NCI-H2227 (cell line): ENCODE results near the gene MYO7B.

Source experiments
- DNase-seq: peaks from one replicate; lab custom pipeline; 2025; ENCODE audit not compliant: unreplicated experiment; lab: John Stamatoyannopoulos, UW

Gene MYO7B

DNA sequence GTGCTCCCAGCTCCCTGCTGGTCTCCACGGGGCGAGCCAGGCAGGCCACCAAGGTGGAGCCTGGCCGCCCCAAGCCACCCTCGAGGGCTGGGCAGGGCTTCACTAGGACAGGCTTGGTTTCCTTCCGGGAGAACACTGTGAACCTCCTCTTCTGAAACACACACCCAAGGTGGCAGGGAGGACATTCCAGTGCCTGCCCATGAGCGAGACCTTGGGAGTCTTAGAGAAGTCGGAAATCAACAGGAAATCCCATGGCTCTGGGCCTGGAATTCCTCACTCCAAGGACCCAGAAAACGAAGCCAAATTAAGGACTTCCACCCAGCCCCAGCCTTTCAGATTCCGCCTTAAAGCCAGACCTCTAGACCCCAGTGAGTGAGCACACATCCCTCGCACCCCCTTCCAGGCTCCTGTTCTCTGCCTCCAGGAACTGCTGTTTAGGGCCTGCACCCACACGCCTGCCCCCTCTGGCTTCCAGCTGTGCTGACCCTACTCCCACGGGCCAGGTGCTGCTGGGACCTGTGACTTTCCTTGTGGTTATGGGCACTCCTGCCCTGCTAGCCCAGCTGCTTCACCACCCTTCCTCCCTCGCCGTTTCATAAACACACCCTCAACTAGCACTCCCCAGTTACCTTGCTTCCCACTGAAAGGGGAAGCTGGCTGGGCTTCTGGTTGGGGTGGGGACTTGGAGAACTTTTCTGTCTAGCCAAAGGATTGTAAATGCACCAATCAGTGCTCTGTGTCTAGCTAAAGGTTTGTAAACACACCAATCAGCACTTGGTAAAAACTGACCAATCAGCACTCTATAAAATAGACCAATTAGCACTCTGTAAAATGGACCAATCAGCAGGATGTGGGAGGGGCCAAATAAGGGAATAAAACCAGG, 124.2 kb downstream of the MYO7B start:
- DNase-seq, result no peak

DNA sequence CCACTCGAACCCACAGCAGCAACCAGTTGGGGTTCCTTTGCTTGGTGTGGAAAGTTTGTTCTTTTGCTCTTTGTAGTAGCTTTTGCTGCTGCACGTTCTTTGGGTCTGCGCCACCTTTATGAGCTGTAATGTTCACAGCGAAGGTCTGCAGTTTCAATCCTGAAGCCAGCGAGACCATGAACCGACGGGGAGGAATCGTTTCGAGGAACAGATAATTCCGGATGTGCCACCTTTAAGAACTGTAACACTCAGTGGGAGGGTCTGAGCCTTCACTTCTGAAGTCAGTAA, 124.8 kb downstream of the MYO7B start:
- no peak for DNase-seq

DNA sequence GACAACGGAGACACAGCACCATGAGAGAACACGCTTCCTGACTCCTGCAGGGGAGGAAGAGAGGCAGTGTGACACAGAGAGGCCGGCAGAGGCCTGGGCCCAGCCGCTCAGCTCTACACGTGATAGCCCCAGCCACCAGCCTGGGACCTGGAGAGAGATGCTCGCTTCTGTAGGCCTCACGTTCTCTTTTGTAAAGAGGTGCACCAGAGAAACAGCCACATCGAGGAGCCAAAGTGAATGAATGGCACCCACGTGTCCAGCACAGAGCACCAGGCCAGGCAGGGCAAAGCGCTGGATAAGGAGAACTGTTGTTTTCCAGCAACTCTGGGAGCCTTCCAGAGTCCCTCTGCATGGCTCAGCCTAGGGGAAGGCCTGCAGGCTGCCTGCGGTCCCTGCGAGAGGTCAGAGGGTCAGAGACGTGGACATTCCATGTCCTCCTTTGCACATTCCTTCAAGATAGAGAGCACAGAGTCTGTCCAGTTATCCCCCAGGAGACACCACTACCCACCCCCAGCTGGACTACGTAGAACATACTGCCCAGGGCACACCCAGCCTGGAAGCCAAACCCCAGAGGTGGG, 125.7 kb downstream of the MYO7B start:
- DNase-seq, result no peak

DNA sequence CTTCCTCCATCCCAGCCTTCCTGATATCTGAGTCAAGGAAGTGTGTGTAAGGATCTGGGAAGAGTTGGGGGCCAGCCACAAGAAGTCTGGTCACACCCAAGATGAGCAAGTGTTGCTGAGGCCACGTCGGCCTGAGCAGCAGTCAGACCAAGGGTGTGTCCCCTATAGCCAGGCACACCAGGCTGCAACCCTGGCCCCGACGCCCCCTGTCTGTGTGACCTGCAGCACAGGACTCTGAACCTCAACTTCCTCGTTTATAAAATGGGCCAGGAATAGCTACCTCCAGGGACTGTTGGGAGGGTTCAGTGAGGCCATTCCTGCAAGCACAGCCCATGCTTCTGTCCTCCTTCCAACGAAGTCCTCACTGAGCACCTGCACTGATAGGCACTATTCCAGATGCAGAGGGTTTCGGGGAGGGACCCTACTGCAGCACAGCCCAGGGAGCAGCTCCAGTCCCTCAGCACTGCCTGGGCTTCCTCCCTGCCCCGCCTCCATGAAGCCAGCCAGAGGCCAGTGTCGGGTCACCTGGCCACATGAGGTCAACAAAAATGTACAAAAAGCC, 126.5 kb downstream of the MYO7B start:
- no peak for DNase-seq

DNA sequence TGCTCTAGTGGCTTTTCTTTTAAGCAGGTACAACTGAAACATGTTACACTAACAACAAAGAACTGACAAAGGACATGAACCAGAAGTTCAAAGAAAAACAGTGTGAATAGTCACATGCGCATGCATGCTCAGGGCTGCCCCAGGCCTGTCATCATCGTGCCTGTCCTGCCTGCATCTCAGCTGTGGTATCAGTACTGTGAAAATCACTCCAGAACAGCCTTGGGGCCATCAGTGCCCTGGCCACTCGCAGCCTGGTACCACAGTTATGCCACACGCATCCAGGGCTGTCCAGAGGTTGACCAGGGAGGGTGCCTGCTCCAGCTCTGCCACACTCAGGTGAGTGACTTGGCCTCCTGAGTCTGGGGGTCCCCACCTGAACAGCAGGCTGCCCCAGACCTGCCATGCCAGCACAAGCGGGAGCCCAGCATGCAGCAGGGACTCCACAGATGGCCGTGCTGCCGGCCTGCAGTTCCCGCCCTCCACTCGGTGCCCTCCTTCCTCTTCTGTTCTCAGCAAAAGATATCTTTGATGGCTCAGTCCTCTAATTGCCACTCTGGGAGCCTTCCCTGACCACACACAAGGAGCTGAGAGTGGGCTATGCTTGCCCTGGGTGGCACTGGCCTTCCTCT, 127.6 kb downstream of the MYO7B start:
- DNase-seq, result no peak

DNA sequence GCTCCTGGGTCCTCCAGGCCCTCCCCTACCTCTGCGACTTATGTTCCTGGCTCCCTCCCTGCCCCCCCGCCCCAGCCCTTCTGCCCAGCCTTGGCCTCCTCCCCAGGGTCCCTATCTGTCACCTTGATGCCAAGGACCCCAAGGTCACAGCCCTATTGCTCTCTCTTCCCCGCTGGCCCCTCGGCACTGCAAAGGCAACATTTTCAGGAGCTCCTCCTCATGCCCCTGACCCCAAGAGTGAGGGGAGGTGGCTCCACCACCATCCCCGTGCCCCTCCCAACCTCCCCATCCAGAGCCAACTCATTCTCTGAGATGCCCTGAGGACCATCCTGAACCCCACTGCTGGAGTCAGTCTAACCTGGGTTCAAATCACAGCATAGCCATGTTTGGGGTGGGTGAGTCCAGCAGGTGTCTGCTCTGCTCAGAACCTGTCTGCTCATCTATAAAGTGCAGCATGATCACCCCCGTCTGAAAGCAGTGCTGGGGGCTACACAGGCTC, 128.1 kb downstream of the MYO7B start:
- no peak for DNase-seq

DNA sequence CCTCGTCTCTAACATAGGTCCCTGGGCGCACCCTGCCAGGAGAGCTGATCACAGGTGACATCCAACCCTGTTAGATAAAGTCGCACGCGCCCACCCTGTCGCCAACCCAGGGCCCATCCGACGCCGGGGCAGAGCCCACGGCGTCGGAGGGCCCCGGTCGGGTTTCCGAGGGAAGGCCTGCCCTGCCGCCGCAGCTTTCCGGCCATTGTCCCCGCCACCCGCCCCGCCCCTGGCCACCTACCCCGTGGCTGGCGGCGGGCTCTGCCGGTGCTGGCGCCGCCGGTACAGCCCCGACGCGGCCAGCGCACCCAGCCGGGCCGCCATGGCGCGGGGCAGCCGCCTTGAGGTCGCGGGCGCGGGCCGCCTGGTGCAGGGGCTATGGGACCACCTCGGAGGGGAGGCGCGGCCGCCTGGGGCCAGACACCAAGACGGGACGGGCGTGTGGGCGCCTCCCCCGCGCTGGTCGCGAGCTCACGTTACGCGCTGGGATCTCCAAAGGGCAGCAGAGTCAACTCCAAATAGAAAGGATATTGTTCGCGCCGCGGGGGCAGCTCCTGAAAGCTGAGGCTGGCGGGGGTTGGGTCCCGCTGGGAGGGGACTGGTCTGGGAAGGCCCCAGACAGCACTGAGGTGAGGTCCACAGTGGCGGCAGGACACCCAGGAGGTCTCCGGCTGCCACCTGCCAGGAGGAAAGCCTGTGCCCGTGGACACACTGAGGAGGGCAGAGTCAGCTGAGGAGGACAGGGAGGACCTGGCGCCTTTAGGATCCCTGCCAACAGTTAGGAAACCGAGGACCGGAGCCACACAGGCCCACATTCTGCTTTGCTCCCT, 128.8 kb downstream of the MYO7B start:
- DNase-seq, result peak; percentile 23

DNA sequence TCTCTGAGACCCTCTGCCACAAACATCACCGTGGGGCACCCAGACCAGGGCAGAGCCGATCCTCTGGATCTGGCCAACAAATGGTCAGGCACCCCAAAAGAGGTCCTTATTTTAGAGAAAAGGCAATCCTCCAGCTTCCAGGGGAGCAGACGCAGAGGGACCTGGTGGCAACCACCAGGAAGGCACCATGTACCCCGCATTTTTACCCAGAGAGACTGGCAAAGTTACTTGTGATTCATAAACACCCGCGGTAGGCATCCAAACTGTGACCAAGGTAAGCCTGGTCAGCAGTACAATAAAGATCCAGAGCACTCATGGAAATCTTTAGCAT, 129.4 kb downstream of the MYO7B start:
- DNase-seq, result no peak

DNA sequence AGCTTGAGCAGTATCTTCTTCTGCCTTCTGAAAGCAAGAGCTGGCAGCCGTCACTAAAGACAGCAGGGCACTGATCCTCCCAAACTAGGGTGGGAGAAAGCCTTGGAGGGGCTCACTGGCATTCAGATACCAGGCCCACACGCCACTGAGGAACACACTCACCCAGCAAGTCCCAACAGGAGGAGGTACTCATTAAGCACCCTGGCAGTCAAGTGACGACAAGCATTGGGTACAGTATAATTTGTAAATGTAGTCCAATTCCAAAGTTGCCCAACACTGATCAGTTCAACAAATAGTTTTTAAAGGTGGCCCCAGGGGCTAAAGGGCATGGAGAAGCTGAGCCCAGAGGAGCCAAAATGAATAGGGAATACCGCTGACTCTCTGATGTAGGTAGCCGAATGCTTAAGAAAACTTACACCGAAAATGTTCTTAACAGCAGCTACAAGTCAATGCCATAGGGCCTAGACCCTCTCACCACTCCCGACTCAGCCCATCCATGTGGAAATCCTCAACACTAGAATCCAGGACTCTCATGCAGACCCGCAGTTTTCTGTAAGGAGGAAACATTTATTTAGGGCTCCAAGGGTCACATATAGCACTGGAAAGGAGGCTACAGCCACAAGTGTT, 129.9 kb downstream of the MYO7B start:
- DNase-seq, result no peak

DNA sequence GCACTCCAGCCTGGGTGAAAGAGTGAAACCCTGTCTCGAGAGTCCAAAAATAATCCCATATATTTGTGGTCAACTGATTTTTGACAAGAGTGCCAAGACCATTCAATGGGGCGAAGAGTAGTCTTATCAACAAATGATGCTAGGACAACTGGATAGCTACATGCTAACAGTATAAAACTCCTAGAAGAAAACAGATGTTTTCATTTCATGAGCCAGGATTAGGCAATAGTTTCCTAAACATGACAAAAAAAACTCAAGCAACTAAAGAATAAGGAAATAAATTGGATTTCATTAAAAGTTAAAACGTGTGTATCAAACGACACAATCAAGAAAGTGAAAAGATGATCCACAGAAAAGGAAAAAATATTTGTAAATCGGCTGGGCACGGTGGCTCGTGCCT, 133.6 kb downstream of the MYO7B start:
- DNase-seq, result no peak

DNA sequence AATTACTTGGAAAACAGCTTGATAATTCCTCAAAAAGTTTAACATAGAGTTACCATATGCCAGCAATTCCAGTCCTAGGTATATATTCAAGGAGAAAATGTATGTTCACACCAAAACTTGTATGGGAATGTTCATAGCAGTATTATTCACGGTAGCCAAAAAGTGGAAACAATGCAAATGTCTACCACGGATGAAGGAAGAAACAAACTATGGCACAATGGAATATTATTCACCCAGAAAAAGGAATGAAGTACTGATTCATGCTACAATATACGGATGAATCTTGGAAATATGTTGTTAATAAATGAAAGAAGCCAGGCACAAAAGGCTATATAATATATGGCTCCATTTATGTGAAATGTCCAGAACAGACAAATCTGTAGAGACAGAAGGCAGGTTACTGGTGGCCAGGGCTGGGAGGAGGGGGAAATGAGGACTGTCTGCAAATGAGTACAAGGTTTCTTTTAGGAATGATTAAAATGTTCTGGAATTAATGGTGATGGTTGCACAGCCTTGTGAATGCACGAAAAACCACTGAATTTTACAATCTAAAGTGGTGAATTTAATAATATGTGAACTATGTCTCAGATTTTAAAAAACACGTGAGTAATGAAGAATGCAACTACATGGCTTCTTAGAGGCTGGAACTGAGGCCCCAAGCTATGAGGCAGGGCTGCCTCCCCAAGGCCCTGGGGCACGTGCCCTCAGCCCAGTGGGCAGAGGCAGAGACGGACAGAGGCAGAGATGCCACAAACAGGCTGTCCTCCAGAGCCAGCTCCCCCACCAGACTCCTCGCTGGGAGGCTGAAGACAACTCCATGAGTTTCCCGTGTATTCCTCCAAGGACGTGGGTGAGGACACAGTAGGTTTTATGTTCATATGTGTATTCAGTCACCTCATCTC, 134.8 kb downstream of the MYO7B start:
- DNase-seq, result no peak

DNA sequence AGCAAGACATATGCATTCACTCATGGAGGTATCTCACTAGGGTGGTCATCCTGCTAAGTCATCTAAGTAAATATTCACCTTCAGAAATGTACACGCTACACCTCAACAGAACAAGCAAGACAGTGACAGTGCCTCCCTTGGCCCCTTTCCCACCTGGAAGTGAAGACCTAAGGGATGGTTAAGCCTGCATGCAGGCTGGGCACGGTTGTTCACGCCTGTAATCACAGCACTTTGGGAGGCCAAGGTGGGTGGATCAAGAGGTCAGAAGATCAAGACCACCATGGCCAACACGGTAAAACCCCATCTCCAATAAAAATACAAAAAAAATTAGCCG, 135.4 kb downstream of the MYO7B start:
- DNase-seq, result no peak

DNA sequence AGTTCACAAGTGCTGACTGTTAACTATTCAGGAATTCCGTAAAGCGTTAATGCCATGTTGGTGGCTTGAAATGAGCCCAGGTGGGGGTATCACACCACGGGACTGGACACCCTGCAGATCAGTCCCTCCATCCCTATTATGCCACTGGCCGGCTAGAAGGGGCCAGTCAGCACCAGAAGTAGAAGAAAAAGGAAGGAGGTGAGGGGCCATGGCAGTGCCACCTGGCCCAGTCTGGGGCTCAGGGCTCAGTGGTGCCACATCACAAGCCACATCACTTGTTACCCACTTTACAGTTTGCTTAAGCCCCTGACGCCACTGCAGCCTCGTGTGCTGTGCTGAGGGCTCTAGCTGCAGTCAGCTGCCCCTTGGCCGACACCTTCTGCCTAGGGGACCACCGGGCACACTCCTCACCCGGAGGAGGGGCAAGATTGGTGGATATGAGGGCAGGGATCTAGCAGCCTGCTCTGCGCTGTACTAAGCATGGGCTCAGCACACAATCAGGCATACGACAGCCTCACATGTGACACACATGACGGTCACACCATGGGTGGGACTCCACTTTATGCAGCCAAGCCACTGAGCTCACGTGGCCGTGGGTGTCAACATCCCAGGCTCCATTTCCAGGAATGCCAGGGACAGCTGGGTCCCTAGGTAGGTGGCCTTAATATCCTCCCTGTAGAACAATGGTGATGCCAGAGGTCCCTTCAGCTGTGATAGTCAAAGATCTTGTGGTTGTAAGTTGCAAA, 136.2 kb downstream of the MYO7B start:
- DNase-seq, result no peak

DNA sequence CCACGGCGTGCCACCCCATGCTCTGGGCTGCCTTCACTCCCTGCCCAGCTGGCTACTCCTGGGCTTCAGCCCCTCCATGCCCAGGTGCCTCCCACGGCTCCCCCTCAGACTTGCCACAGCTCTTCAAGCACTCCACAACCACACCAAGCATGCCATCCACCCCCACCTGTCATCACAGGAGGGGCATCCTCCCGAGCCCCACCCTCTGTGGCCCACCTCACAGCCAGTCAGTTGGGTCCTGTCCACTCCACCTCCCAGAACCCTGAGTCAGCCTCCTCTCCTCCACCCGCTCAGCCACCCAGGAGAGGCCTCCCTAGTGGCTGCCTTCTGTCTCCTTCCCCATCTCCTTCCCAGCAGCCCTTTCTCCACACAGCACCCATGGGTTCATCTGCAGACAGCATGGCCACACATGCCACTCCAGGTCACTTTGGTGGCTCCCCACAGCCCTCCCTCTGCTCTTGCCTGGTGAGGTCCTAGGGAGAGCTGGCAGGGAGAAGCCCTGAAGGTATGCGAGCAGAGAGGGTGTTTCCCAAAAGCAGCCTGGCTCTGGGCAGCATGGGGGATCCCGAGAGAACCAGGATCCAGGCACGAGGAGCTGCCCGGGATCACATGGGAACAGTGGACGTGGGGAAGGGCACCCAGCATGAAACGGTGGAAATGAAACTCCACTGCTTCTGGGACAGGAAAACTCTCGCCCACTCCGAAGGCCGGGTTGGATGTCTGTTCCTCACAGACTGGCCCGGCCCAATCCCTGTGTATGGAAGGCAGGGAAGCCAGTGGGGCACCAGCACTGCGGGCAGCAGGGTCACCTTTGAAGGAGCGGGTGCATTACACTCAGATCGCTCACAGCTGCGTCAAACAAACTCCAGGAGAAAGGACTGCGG, 137.1 kb downstream of the MYO7B start:
- no peak for DNase-seq

DNA sequence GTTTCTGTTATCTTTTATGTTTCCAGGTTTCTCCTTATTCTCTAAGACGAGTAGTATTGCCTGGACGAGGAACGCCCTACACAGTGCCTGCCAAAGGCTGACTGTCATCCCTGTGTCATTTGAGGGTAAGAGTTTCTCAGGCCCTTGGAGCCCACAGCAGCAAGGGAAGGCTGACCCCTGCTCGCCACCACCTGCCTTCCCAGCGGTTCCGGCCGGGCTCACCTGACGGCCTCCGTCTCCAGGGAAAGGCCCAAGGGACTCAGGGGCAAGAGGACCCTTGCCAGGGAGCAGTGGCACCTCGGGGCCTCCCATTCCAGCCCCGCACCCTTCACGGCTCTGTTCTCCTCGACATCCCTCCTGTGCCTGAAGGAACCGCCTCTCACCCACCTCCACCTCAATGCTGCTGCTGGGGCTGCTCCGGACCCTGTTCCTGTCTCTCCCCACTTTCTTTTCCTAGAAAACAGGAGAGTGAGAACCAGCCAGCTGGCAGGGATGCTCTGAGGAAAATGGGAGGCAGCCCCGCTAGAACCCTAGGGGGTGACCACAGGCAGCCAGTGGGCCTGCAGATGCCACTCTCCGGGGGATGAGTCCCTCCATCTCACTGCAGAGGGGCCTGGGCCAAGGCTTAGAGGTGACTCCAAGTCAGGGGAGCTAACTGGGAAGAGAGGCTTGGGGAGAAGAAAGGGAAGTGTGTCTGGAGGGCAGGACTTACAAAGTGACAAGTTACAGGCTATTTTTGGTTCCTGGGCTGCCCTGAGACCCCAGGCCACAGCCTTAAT, 138.0 kb downstream of the MYO7B start:
- no peak for DNase-seq

DNA sequence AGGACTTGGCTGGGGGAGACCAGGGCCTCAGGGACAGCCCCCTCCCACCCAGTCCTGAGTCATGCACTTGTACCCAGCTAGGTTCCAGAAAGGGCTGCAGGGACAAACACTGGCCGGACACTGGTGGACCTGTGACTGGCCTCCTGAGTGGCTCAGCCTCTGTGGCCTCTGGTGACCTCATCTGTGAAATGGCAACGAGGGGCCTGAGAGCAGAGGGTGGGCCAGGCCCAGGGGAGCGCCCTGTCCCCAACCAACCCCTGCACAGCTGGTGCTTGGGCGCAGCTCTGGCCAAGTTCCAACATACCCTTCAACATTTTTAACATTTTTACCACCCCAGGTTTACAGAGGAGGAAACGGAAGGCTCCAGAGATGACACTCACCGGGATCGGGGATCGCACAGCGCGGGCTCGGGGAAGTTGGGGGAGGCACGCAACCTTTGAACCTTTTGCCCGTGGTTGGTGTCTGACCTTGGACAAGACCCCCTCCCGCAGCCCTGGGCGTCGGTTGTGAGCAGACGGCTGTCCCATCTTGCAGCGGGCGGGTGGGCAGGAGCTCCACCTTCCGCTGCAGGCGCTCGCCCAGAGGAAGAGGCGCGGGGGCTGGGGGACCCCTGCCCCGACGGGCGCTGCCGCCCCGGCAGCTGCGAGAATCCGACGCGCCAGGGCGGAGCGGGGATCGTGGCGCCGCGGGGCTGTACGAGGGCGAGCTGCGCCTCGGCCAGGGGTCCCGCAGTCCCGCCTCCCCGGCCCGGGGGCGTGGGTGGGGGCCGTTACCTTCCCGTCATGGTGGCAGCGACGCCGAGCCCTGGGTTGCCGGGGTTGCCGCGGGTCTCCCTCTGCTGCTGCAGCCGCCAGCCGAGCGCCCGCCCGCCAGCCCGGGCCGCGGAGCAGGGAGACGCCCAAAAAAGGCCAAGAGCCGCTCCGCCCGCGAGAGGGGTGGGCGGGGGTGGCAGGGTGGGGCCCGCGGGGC, 139.0 kb downstream of the MYO7B start:
- DNase-seq, result peak; percentile 32
